H7 (cell line): Measurements from ENCODE around the gene IL21R. TPM values are rescaled to one million over a fixed set of nuclear protein-coding genes. Genes with fewer than 3 reads are reported as not detected.
A peak's percentile ranks its signal among the peaks of the same experiment; 100 is the strongest.
"Not testable (repeated sequence)": the region's sequence is repeated elsewhere in the genome, so short reads cannot be mapped to it uniquely, and the experiment has no call there.

Experiments
- DNase-seq: peaks from one replicate; pipeline ENCODE4 v3.0.0; 2012
- H3K27me3 ChIP-seq: 2 replicates; pipeline ENCODE4 v1.6.0; 2011; ENCODE audit warnings: mild to moderate bottlenecking, low read length; ENCODE audit not compliant: control insufficient read depth, insufficient read depth
- H3K36me3 ChIP-seq: replicated peaks from 2 replicates; pipeline ENCODE4 v1.5.1; 2011; ENCODE audit warnings: low read length; ENCODE audit not compliant: control insufficient read depth, insufficient read depth
- H3K4me3 ChIP-seq: 2 replicates; pipeline ENCODE4 v1.5.1; 2011; ENCODE audit warnings: low read depth, mild to moderate bottlenecking, control low read depth, low read length, moderate library complexity; ENCODE audit not compliant: insufficient read depth
- total RNA-seq: library from RNA; depleted of rRNA; stranded (reverse); fragments of >200 nt; shearing (Covaris generic); gene quantifications from 2 replicates; pipeline ENCODE4 v1.2.3, GENCODE V29; 2014

IL21R gene
- total RNA-seq, 1 experiment from 2014 or later, result 0.73 TPM

DNA sequence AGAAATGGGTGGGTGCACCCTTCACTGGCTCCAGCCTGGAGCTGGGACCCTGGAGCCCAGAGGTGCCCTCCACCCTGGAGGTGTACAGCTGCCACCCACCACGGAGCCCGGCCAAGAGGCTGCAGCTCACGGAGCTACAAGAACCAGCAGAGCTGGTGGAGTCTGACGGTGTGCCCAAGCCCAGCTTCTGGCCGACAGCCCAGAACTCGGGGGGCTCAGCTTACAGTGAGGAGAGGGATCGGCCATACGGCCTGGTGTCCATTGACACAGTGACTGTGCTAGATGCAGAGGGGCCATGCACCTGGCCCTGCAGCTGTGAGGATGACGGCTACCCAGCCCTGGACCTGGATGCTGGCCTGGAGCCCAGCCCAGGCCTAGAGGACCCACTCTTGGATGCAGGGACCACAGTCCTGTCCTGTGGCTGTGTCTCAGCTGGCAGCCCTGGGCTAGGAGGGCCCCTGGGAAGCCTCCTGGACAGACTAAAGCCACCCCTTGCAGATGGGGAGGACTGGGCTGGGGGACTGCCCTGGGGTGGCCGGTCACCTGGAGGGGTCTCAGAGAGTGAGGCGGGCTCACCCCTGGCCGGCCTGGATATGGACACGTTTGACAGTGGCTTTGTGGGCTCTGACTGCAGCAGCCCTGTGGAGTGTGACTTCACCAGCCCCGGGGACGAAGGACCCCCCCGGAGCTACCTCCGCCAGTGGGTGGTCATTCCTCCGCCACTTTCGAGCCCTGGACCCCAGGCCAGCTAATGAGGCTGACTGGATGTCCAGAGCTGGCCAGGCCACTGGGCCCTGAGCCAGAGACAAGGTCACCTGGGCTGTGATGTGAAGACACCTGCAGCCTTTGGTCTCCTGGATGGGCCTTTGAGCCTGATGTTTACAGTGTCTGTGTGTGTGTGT lies 46.8 kb downstream of the IL21R start:
- H3K4me3 ChIP-seq, result no peak overlapping the region
- peak; percentile 47 for DNase-seq

DNA sequence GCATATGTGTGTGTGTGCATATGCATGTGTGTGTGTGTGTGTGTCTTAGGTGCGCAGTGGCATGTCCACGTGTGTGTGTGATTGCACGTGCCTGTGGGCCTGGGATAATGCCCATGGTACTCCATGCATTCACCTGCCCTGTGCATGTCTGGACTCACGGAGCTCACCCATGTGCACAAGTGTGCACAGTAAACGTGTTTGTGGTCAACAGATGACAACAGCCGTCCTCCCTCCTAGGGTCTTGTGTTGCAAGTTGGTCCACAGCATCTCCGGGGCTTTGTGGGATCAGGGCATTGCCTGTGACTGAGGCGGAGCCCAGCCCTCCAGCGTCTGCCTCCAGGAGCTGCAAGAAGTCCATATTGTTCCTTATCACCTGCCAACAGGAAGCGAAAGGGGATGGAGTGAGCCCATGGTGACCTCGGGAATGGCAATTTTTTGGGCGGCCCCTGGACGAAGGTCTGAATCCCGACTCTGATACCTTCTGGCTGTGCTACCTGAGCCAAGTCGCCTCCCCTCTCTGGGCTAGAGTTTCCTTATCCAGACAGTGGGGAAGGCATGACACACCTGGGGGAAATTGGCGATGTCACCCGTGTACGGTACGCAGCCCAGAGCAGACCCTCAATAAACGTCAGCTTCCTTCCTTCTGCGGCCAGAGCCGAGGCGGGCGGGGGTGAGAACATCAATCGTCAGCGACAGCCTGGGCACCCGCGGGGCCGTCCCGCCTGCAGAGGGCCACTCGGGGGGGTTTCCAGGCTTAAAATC lies 47.6 kb downstream of the IL21R start:
- Histone ChIP-seq H3K36me3 (no peaks in the 10 kb centered on the region), H3K4me3 (no peak overlapping the region), H3K27me3 (no peaks in the 10 kb centered on the region)
- peak; percentile 62 for DNase-seq

More for the DNA sequence above, 46.8 kb downstream of the IL21R start:
- no peaks in the 10 kb centered on the region for H3K27me3 ChIP-seq
- H3K36me3 ChIP-seq, result no peaks in the 10 kb centered on the region

DNA sequence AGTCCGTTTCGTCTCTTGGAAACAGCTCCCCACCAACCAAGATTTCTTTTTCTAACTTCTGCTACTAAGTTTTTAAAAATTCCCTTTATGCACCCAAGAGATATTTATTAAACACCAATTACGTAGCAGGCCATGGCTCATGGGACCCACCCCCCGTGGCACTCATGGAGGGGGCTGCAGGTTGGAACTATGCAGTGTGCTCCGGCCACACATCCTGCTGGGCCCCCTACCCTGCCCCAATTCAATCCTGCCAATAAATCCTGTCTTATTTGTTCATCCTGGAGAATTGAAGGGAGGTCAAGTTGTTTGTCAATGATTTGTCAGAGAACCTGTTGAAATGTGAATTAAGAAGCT lies 48.2 kb downstream of the IL21R start:
- no peaks in the 10 kb centered on the region for H3K36me3 ChIP-seq

DNA sequence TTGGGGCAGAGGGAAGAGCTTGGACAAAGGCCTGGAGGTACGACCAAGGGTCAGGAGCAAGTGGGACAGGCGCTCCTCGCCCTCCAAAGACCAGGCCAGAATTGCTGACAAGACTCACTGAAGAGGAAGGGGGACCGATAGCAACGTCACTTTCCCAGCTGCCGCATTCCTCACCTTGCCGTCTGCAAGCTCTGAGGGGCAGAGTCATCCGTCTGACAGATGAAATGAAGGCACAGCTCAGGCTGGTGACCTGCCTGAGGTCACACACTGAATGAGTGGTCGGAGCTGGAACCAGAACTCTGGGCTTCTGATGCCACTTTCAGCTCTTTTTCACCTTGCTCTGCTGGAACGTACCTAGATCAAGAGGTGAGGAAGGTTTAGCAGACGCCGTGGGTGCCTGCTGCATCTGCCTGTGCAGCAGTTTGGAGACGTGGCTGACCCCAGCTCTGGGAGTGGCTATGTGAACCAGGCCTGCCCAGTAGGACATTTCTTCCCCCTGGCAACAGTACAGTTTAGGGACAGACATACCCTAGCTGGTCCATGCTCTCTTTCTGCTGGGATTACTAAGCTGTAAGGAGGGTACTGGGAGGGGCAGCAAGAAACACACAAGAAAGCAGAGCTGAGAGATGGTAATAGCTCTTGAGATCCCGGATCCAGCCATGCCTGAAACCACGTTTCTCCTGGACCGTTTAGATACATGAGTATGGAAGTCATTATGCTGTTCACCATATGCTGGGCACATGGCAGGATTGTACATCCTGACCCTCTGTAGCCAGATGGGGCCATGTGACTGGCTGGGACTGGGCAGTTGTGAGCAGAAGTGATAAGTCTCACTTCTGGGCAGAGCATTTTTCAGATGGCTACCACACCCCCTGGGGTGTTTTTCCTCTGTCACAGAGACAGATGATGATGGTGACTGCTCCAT lies 50.9 kb downstream of the IL21R start:
- Histone ChIP-seq H3K27me3 (no peaks in the 10 kb centered on the region), H3K4me3 (no peak overlapping the region), H3K36me3 (no peaks in the 10 kb centered on the region)
- peak; percentile 43 for DNase-seq

More for the DNA sequence above, 48.2 kb downstream of the IL21R start:
- Histone ChIP-seq H3K27me3 (no peaks in the 10 kb centered on the region), H3K4me3 (no peak overlapping the region)
- DNase-seq, result peak; percentile 62

DNA sequence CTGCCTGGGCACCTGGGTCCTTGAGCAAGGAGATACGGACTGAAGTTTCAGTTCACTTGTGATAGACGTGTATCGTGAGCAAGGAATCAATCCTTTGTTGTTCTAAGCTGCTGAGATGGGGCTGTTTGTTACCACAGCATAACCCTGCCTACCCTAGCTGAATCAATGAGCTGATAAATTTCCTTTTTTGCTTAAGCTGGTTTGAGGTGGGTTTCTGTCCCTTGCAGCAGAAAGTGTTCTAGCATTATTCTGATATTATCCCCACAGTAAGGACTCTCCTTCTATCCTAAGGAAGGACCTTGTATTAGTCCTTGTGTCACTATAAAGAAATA lies 51.5 kb downstream of the IL21R start:
- Histone ChIP-seq H3K4me3 (no peak overlapping the region), H3K36me3 (no peaks in the 10 kb centered on the region), H3K27me3 (no peaks in the 10 kb centered on the region)
- no peak for DNase-seq

DNA sequence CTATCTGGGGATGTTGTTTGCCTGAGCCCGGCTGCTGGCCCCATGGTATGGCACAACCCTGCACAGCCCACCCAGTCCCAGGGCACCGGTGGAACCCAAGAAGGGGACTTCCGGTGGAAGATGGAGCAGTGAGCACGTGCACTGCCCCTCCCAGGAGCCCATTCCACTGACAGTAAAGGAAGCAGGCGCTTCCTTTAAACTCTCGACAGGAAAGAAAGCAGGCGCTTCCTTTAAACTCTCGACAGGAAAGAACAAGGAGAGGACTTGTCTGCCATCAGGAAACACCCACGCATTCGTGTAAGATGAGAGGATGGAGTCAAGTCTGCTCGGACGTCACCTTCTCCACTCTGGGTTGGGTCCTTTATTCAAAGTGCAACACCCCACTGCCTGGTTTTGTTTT lies 53.7 kb downstream of the IL21R start:
- Histone ChIP-seq H3K36me3 (no peaks in the 10 kb centered on the region; the same call in 1 of the 2 replicates), H3K27me3 (no peaks in the 10 kb centered on the region), H3K4me3 (no peak overlapping the region)
- DNase-seq, result no peak

DNA sequence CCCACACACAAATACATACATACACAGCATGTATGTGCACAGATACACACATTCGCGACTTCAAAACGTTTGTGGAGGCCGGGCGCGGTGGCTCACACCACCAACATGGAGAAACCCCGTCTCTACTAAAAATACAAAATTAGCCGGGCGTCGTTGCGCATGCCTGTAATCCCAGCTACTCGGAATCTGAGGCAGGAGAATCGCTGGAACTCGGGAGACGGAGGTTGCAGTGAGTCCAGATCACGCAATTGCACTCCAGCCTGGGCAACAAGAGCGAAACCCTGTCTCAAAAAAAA lies 55.6 kb downstream of the IL21R start:
- H3K4me3 ChIP-seq, H3K36me3 ChIP-seq, DNase-seq, H3K27me3 ChIP-seq: not testable (repeated sequence)

DNA sequence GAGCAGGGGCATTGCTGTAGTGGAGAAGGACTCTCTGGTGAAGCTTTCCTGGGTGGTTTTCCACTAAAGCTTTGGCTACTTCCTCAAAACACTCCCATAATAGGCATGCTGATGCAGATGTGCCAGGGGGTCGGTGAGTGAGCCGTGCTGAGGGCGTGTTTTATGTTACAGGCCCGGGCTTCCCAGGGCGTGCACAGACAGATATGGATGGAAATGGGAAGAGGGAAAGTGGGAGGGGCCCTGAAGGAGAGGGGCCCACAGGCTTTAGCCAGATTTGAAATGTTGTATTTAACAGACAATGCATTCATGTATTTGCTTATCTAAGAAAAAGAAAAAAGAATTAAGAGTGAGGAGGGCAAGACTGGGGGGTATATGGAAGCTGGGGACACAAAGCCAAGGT lies 56.3 kb downstream of the IL21R start:
- H3K36me3 ChIP-seq, result peaks cover 5% of the 10 kb centered on the region
- no peaks in the 10 kb centered on the region for H3K27me3 ChIP-seq
- no peak for DNase-seq
- no peak overlapping the region for H3K4me3 ChIP-seq

DNA sequence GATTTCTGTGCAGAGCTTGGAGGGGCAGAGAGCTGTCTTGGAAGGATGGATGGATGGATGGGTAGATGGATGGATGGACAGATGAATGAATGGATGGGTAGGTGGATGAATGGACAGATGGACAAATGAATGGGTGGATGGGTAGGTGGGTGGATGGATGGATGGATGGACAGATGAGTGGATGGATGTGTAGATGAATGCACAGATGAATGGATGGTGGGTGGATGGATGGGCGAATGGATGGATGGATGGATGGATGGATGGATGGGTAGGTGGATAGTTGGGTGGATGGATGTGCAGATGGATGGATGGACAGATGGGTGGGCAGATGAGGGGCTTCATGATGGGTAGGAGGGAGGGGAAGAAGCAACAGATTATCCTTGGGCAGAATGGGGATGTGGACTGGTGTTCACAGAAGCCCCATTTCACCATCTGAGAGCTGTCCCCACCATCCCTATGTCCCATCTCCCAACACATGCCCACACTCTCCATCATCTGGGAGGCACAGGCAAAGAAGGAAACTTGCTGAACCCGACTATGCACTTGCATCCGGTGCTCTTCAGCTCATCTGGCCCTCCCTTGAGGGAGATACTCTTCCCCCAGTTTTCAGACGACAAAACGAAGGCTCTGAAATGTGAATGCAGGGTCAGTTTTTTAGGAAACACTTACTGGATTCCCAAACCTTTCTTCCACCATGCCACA lies 57.2 kb downstream of the IL21R start:
- H3K27me3 ChIP-seq, result no peaks in the 10 kb centered on the region
- peaks cover 6% of the 10 kb centered on the region for H3K36me3 ChIP-seq
- no peak for DNase-seq
- H3K4me3 ChIP-seq, result no peak overlapping the region

DNA sequence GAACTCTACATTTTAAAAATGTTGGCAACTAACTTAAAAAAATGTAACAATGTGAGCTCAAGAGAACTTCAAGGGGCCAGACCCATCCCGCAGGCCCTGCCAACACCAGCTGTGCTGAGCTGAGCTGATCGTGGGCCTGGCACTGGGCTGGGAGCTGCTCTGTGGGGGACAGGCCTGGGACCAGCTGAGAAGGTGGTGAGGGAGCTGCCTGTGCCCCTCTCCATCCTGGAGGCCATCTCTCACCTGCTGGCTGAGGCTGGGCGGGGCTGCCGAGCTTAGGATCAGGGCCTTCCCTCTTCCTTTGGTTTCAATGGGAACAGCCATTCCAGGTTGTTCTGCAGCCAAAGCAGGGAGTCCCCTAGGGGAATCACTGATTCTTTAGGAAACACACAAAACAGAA lies 58.2 kb downstream of the IL21R start:
- no peak for DNase-seq
- Histone ChIP-seq H3K4me3 (no peak overlapping the region), H3K27me3 (no peaks in the 10 kb centered on the region), H3K36me3 (peaks cover 10% of the 10 kb centered on the region)

DNA sequence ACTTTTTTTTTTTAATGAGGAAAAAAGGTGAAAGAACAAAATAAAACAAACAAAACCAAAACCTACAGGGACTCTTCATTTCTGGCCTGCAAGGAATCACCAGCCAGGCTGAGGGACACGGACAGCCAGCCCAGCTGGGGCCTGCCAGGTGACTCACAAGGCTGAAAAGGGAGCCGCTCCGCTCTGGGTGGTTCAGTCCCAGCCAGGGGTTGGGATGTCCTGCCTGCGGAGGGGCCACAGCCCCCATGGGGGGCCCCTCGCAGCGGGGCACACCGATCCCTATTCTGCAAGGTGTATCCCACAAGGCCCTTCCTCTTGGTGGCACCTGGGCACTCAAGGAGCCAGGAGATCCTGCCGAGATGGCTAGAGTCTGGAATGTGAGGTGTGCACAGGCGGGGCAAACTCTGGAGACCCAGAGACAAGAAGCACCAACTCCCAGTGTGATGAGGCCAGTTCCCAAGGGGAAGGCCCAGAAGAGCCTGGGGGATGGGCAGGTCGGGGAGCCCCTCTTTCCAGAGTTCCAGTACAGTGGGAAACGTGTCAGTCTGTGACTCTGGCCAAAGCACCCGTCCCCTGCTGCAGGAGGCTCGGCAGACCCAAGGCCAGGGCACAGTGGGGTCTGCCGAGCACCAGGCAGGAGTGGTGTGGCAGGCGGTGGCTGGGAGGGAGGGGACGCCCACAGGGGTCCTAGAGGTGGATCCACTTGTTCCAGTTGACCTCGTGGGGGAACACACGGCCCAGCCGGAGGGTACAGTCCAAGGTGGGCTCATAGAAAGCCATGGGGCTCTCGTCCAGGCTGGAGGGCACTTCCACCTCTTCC lies 58.9 kb downstream of the IL21R start:
- Histone ChIP-seq H3K4me3 (no peak overlapping the region), H3K36me3 (peaks cover 16% of the 10 kb centered on the region), H3K27me3 (no peaks in the 10 kb centered on the region)
- DNase-seq, result no peak

DNA sequence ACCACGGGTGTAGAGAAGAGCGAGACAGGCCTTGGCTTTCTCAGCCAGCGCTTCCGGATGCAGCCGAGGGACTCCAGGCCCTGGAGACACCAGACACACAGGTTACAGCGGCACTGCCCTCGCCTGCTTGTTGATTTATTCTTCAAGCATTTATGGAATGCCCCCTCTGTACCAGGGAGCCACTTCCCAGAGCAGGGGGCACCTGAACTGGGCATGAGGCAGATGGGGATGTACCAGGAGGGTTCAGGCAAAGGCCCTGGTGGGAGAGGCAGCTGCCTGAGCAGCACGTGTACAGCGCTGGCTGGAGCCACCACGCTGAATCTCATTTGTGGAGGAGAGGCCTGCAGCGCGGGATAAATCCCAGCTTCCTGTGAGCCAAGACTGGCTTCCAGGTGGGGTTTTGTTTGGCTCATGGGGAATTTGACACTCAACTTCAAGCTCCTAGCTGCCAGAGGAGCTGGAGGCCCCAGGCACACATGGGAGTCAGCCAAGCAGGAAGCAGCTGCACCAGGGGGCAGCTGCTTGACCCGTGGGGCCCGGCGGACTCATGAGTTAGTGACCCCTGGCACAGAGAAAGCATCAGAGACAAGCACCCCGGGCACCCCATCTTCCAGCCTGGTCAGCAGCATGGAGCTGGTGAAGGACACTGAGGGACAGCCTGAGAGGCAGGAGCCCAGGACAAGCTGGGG lies 59.7 kb downstream of the IL21R start:
- no peak overlapping the region for H3K4me3 ChIP-seq
- peaks cover 17% of the 10 kb centered on the region for H3K36me3 ChIP-seq
- H3K27me3 ChIP-seq, result no peaks in the 10 kb centered on the region
- no peak for DNase-seq

DNA sequence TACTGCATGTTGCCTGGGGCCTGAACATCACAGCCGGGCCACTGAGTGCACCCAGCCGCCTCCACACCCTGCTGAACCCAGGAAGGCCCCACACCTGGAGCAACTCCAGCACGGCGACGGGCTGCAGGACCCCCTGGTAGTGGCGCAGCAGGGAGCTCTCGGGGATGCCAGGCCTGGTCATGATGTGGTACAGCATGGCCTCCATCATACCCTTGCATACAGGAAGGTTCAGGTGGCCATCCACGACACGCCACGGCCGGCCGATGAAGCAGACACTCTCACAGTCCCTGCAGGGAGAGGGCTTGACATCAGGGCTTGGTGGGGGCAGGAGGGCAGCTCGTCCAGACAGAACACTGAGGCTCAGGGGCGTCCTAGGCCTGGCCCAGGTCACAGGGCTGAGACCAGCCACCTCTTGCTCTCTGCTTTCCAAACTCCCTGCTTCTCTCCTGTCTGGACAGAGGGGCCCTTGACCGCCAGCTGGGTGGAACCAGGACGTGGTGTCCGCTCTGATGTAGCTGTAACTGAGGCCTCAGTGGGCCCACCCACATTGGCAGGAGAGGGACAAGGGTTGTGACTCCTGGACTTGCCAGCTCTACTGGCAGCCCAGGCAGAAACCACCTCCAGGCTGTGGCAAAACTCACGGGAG lies 60.3 kb downstream of the IL21R start:
- DNase-seq, result no peak
- Histone ChIP-seq H3K36me3 (peaks cover 22% of the 10 kb centered on the region), H3K27me3 (no peaks in the 10 kb centered on the region), H3K4me3 (no peak overlapping the region)
